K562 (cell line): Measurements from ENCODE around the gene POLR2C. TPM values are rescaled to one million over a fixed set of nuclear protein-coding genes. Genes with fewer than 3 reads are reported as not detected.

Experiments used
- ATF1 ChIP-seq, 2 experiments: fragments of 450-650 bp in 1 of 2; IDR thresholded peaks; 2 replicates each; pipeline ENCODE4 v1.6.1; 2016; ENCODE audit warnings: missing compliant biosample characterization in 1 of 2, missing genetic modification characterization in 1 of 2
- ATF6 ChIP-seq: sonication (generic); formaldehyde crosslinking; IDR thresholded peaks from 2 replicates; pipeline ENCODE4 v1.4.0; 2020; ENCODE audit warnings: mild to moderate bottlenecking, missing genetic modification reagents
- E2F6 ChIP-seq, 2 experiments: IDR thresholded peaks; 2 replicates each; pipeline ENCODE4 v1.6.1; 2011; ENCODE audit warnings: borderline replicate concordance in 1 of 2, control low read depth in 1 of 2, low read depth in 1 of 2, low read length in 1 of 2, mild to moderate bottlenecking in 1 of 2, mixed read lengths in 1 of 2, moderate library complexity in 1 of 2; ENCODE audit not compliant: insufficient read depth in 1 of 2, insufficient read length in 1 of 2, poor library complexity in 1 of 2, severe bottlenecking in 1 of 2; ENCODE audit errors: extremely low read depth in 1 of 2
- FOXK1 ChIP-seq: sonication (generic); formaldehyde crosslinking; IDR thresholded peaks from 2 replicates; pipeline ENCODE4 v1.8.0; 2022; ENCODE audit warnings: missing genetic modification reagents, mild to moderate bottlenecking, borderline replicate concordance
- NR2C2 ChIP-seq, 2 experiments: fragments of 200-800 bp in 1 of 2; sonication (Bioruptor generic) in 1 of 2; sonication (generic) in 1 of 2; formaldehyde crosslinking in 1 of 2; IDR thresholded peaks; 2 replicates each; pipeline versions ENCODE4 v1.6.1 to v1.8.0; 2016 to 2022; ENCODE audit warnings: mild to moderate bottlenecking in 1 of 2, missing compliant biosample characterization in 1 of 2, missing genetic modification characterization in 1 of 2, missing genetic modification reagents in 1 of 2
- PHF8 ChIP-seq: fragments of 200-600 bp; sonication (generic); IDR thresholded peaks from 2 replicates; pipeline ENCODE4 v1.6.1; 2012; ENCODE audit warnings: mixed run types, mild to moderate bottlenecking, inconsistent platforms, low read length, moderate library complexity, borderline replicate concordance
- SP1 ChIP-seq: sonication (generic); formaldehyde crosslinking; IDR thresholded peaks from 2 replicates; pipeline ENCODE4 v1.8.1; 2022; ENCODE audit warnings: mild to moderate bottlenecking, missing genetic modification reagents
- ZBTB7A ChIP-seq: IDR thresholded peaks from 2 replicates; pipeline ENCODE4 v1.6.1; 2011; ENCODE audit warnings: low read depth, mild to moderate bottlenecking, low read length, moderate library complexity, borderline replicate concordance; ENCODE audit not compliant: control insufficient read depth
- polyA plus RNA-seq, 8 experiments: library from polyadenylated mRNA; depleted of rRNA in 4 of 8; stranded (reverse) in 5 of 8; unstranded in 3 of 8; fragments of >200 nt; fragmentation: Nextera tagmentation in 2 of 8; fragmentation: Illumina TruSeq in 1 of 8; extraction: Ambion mirVana in 2 of 8; extraction: Trizol in 1 of 8; gene quantifications; 2 replicates each; pipeline versions ENCODE4 v1.2.1 to v1.2.3, GENCODE V29; 2011 to 2014; ENCODE audit warnings: inconsistent platforms in 1 of 8, missing spikeins in 1 of 8
- total RNA-seq, 7 experiments: library from RNA; depleted of rRNA in 6 of 7; stranded (reverse); fragments of >200 nt in 6 of 7; fragmentation: Illumina TruSeq in 2 of 7; extraction: Trizol in 2 of 7; gene quantifications; 2 replicates each; pipeline versions ENCODE4 v1.2.1 to v1.2.3, GENCODE V29; 2011 to 2021; ENCODE audit warnings: low replicate concordance in 1 of 7

The POLR2C gene
- total and polyA plus RNA-seq, 9 of the 15 experiments (the other 6 are each of a cell fraction or from before 2014, with no cell fraction given), result 70.3 to 163 (median 92.3) TPM

GRCh38 chr16:57479976-57480753 lies 17.7 kb downstream of the POLR2C start (continued):
- peak in 1 of 2 experiments; percentile 66 for TF ChIP-seq E2F6 (IDR thresholded peaks at IDR 0.05; ENCODE audit: borderline replicate concordance in 1 of 2, extremely low read depth in 1 of 2, insufficient read depth in 1 of 2, insufficient read length in 1 of 2, low read depth in 1 of 2, low read length in 1 of 2, poor library complexity in 1 of 2, severe bottlenecking in 1 of 2)
- no peak for TF ChIP-seq NR2C2 (CRISPR knock-in tag; IDR thresholded peaks at IDR 0.05)
- peak; percentile 66 for TF ChIP-seq NR2C2 (tag; IDR thresholded peaks at IDR 0.05)
- TF ChIP-seq ATF6 (CRISPR knock-in tag), result peak; percentile 56
- TF ChIP-seq ATF1 (CRISPR knock-in tag; IDR thresholded peaks at IDR 0.05), result no peak
- no peak for TF ChIP-seq ATF1 (tag; IDR thresholded peaks at IDR 0.05)
- peak; percentile 34; the same call in 1 of the 2 replicates for TF ChIP-seq ZBTB7A
- TF ChIP-seq PHF8, result peak; percentile 60; the same call in 1 of the 2 replicates
- TF ChIP-seq SP1 (CRISPR knock-in tag), result no peak
- peak; percentile 42; the same call in 1 of the 2 replicates for TF ChIP-seq FOXK1 (CRISPR knock-in tag)
- TF ChIP-seq, all 486 proteins: peak for 32
